H1 (cell line): ENCODE measurements around the gene NR2F6. TPM values are rescaled to one million over a fixed set of nuclear protein-coding genes. Genes with fewer than 3 reads are reported as not detected.
A peak's percentile ranks its signal among the peaks of the same experiment; 100 is the strongest.

Experiments
- CTCF ChIA-PET: fragments of 300-600 bp; sonication (Branson Sonifier 250); formaldehyde crosslinking; loops from one replicate; lab custom pipeline; 2021; ENCODE audit not compliant: partially characterized antibody; lab: Charles Lee
- POLR2A ChIA-PET: fragments of 300-600 bp; sonication (Branson Sonifier 250); formaldehyde crosslinking; loops from one replicate; lab custom pipeline; 2021; ENCODE audit warnings: inconsistent platforms; ENCODE audit not compliant: partially characterized antibody; lab: Charles Lee
- DNase-seq, 2 experiments: peaks; one replicate each; pipeline versions ENCODE4 v3.0.0 to v3.0.0-alpha.2; 2010 to 2022; ENCODE audit warnings: low spot score in 2 of 2, low read depth in 1 of 2, mixed read lengths in 1 of 2
- FAIRE-seq: peaks from 2 replicates; lab custom pipeline; 2011; peaks lifted over from hg19 to GRCh38; lab: Jason Lieb, UNC
- H2AFZ ChIP-seq: 2 replicates; pipeline ENCODE4 v1.8.1; 2012; ENCODE audit warnings: low read length, inconsistent platforms
- H2AK5ac ChIP-seq: 2 replicates; pipeline ENCODE4 v1.6.1; 2013; ENCODE audit warnings: low read depth, low read length
- H2BK120ac ChIP-seq: replicated peaks from 2 replicates; pipeline ENCODE3; 2013; ENCODE audit warnings: low read depth, low read length, inconsistent platforms
- H2BK12ac ChIP-seq: 2 replicates; pipeline ENCODE4 v1.6.1; 2013; ENCODE audit warnings: low read depth, low read length
- H2BK15ac ChIP-seq: 2 replicates; pipeline ENCODE4 v1.6.1; 2013; ENCODE audit warnings: low read length
- H2BK20ac ChIP-seq: 2 replicates; pipeline ENCODE4 v1.6.1; 2013; ENCODE audit warnings: low read length
- H2BK5ac ChIP-seq: 2 replicates; pipeline ENCODE4 v1.6.1; 2013; ENCODE audit warnings: low read depth, low read length
- H3K14ac ChIP-seq: 2 replicates; pipeline ENCODE4 v1.6.1; 2013; ENCODE audit warnings: inconsistent platforms; ENCODE audit not compliant: insufficient read length
- H3K18ac ChIP-seq: 2 replicates; pipeline ENCODE4 v1.6.1; 2013; ENCODE audit warnings: low read length; ENCODE audit errors: extremely low read depth
- H3K23ac ChIP-seq: 2 replicates; pipeline ENCODE4 v1.6.1; 2013; ENCODE audit warnings: inconsistent platforms; ENCODE audit not compliant: insufficient read length
- H3K23me2 ChIP-seq: 2 replicates; pipeline ENCODE4 v1.6.1; 2013; ENCODE audit warnings: low read depth, low read length
- H3K27ac ChIP-seq: 2 replicates; pipeline ENCODE4 v1.6.1; 2011; ENCODE audit warnings: low read depth, low read length, inconsistent platforms
- H3K27me3 ChIP-seq, 4 experiments: replicated peaks in 1 of 4; 1 replicate in 1 of 4; 2 replicates in 3 of 4; pipeline versions ENCODE4 v1.6.1 to v1.8.1; 2011 to 2013; ENCODE audit warnings: low read length in 3 of 4, mild to moderate bottlenecking in 3 of 4, inconsistent platforms in 2 of 4, mixed read lengths in 2 of 4, moderate library complexity in 1 of 4; ENCODE audit not compliant: control insufficient read depth in 3 of 4, insufficient read depth in 3 of 4; ENCODE audit errors: extremely low read depth in 1 of 4
- H3K36me3 ChIP-seq, 4 experiments: 2 replicates each; pipeline versions ENCODE4 v1.6.1 to v1.8.1; 2011 to 2013; ENCODE audit warnings: mild to moderate bottlenecking in 4 of 4, low read length in 3 of 4, moderate library complexity in 2 of 4, control low read depth in 1 of 4, inconsistent platforms in 1 of 4; ENCODE audit not compliant: insufficient read depth in 4 of 4, control insufficient read depth in 2 of 4
- H3K4ac ChIP-seq: replicated peaks from 2 replicates; pipeline ENCODE3; 2013; ENCODE audit warnings: low read length, low read depth, mixed read lengths, inconsistent platforms; ENCODE audit not compliant: insufficient read length
- H3K4me1 ChIP-seq, 4 experiments: replicated peaks in 1 of 4; 1 replicate in 1 of 4; 2 replicates in 3 of 4; pipeline versions ENCODE4 v1.6.1 to v1.8.1; 2011 to 2013; ENCODE audit warnings: low read length in 3 of 4, inconsistent platforms in 2 of 4, mixed read lengths in 1 of 4; ENCODE audit not compliant: insufficient read depth in 4 of 4, control insufficient read depth in 3 of 4
- H3K4me2 ChIP-seq, 2 experiments: 2 replicates each; pipeline versions ENCODE4 v1.6.1 to v1.8.1; 2011 to 2013; ENCODE audit warnings: low read depth in 2 of 2, low read length in 2 of 2, control low read depth in 1 of 2, inconsistent platforms in 1 of 2, mild to moderate bottlenecking in 1 of 2; ENCODE audit not compliant: insufficient read depth in 1 of 2
- H3K4me3 ChIP-seq, 4 experiments: fragments of 200-600, 300-600 bp in 1 of 4; sonication (generic), shearing (Covaris generic), sonication (Bioruptor Twin) in 1 of 4; 2 replicates each; pipeline versions ENCODE4 v1.5.1 to v1.8.1; 2011 to 2016; ENCODE audit warnings: low read length in 4 of 4, low read depth in 3 of 4, control low read depth in 2 of 4, inconsistent platforms in 2 of 4, mild to moderate bottlenecking in 2 of 4, mixed read lengths in 1 of 4, moderate library complexity in 1 of 4; ENCODE audit not compliant: insufficient read depth in 2 of 4; ENCODE audit errors: extremely low read depth in 1 of 4
- H3K56ac ChIP-seq: replicated peaks from 2 replicates; pipeline ENCODE3; 2013; ENCODE audit warnings: low read depth, mild to moderate bottlenecking, mixed read lengths, low read length, inconsistent platforms; ENCODE audit not compliant: insufficient read length
- H3K79me1 ChIP-seq: 2 replicates; pipeline ENCODE4 v1.6.1; 2013; ENCODE audit warnings: low read depth, low read length, control low read depth
- H3K79me2 ChIP-seq, 2 experiments: 2 replicates each; pipeline versions ENCODE4 v1.6.1 to v1.8.1; 2012 to 2013; ENCODE audit warnings: low read length in 2 of 2, mild to moderate bottlenecking in 2 of 2, inconsistent platforms in 1 of 2; ENCODE audit not compliant: insufficient read depth in 2 of 2, control insufficient read depth in 1 of 2
- H3K9ac ChIP-seq, 4 experiments: replicated peaks in 1 of 4; 1 replicate in 1 of 4; 2 replicates in 3 of 4; pipeline versions ENCODE4 v1.6.1 to v1.8.1; 2011 to 2013; ENCODE audit warnings: low read depth in 3 of 4, low read length in 3 of 4, control low read depth in 2 of 4, mild to moderate bottlenecking in 2 of 4, moderate library complexity in 2 of 4, inconsistent platforms in 1 of 4; ENCODE audit errors: extremely low read depth in 1 of 4
- H3K9me3 ChIP-seq, 2 experiments: 2 replicates each; pipeline versions ENCODE4 v1.6.1 to v1.8.1; 2012 to 2013; ENCODE audit warnings: mild to moderate bottlenecking in 2 of 2, moderate library complexity in 2 of 2, control low read depth in 1 of 2, inconsistent platforms in 1 of 2, low read depth in 1 of 2, low read length in 1 of 2, mixed read lengths in 1 of 2; ENCODE audit not compliant: insufficient read depth in 2 of 2
- H4K20me1 ChIP-seq, 2 experiments: replicated peaks in 1 of 2; 2 replicates each; pipeline versions ENCODE3 to v1.8.1; 2011 to 2013; ENCODE audit warnings: inconsistent platforms in 2 of 2, low read length in 2 of 2, mild to moderate bottlenecking in 1 of 2; ENCODE audit not compliant: insufficient read depth in 2 of 2, control insufficient read depth in 1 of 2
- H4K5ac ChIP-seq: 2 replicates; pipeline ENCODE4 v1.6.1; 2013; ENCODE audit warnings: low read length, low read depth, mixed read lengths, inconsistent platforms; ENCODE audit not compliant: insufficient read length
- H4K8ac ChIP-seq: 2 replicates; pipeline ENCODE4 v1.8.0; 2013; ENCODE audit warnings: mild to moderate bottlenecking, moderate library complexity, low read length, inconsistent platforms; ENCODE audit not compliant: insufficient read depth; ENCODE audit errors: extremely low read depth
- H4K91ac ChIP-seq: replicated peaks from 2 replicates; pipeline ENCODE3; 2013; ENCODE audit warnings: low read length, mixed read lengths, inconsistent platforms; ENCODE audit not compliant: insufficient read length
- CEBPB ChIP-seq: IDR thresholded peaks from 2 replicates; pipeline ENCODE4 v1.6.1; 2012; ENCODE audit warnings: low read depth, low read length
- POU5F1 ChIP-seq: IDR thresholded peaks from 2 replicates; pipeline ENCODE4 v1.6.1; 2011; ENCODE audit warnings: low read depth, mild to moderate bottlenecking, low read length, moderate library complexity
- WGBS, 2 experiments: shearing (Covaris generic) in 1 of 2; methylation state at CpG; one replicate each; pipeline versions ENCODE4 v1.1.6 to v1.1.7; 2013 to 2015; ENCODE audit warnings: low lambda C conversion rate in 2 of 2, mixed read lengths in 2 of 2, inconsistent platforms in 1 of 2, low coverage in 1 of 2, missing lambda C conversion rate in 1 of 2; ENCODE audit not compliant: insufficient replicate concordance in 2 of 2, insufficient coverage in 1 of 2, insufficient read length in 1 of 2; ENCODE audit errors: extremely low coverage in 1 of 2, missing lambda C conversion rate in 1 of 2; 5-methylcytosine and 5-hydroxymethylcytosine counted together
- polyA plus RNA-seq, 7 experiments: library from polyadenylated mRNA; depleted of rRNA in 3 of 7; stranded (reverse) in 5 of 7; unstranded in 2 of 7; fragments of >200 nt in 5 of 7; fragments of 200-250 nt in 2 of 7; gene quantifications; 1 replicate in 5 of 7; 2 replicates in 1 of 7; 4 replicates in 1 of 7; pipeline versions ENCODE4 v1.2.1 to v1.2.3, GENCODE V29; 2011 to 2013; ENCODE audit warnings: missing spikeins in 2 of 7, mixed read lengths in 2 of 7
- total RNA-seq: library from RNA; stranded (reverse); fragmentation: NEBNext Ultra II Directional; extraction: Animal tissue kit (Norgen Biotek cat#: 25700); gene quantifications from 2 replicates; pipeline ENCODE4 v1.2.1, GENCODE V29; 2021

Gene NR2F6
- total and polyA plus RNA-seq, 2 of the 8 experiments (the other 6 are each of a cell fraction or from before 2014, with no cell fraction given): 99.7 to 114 TPM

GRCh38 chr19:17240062-17240752 lies 5.5 kb downstream of the NR2F6 start:
- FAIRE-seq (no peak), DNase-seq (no peak)
- H3K23ac ChIP-seq: no peak overlapping the region
- no peak overlapping the region for H2BK20ac ChIP-seq
- H3K9me3 ChIP-seq: no peaks in the 10 kb centered on the region
- H3K4me3 ChIP-seq: no peak overlapping the region
- POLR2A ChIA-PET: interaction anchor here (0.8 to 6.4 kb wide), 5 partner anchors 9 to 93 kb away, joined by 3 to 118 read pairs (median 4); partner anchors contain the start of genes BABAM1 and OCEL1
- no peak overlapping the region for H3K18ac ChIP-seq
- H3K14ac ChIP-seq: no peak overlapping the region
- no peak overlapping the region for H3K9ac ChIP-seq
- peaks cover 2% of the 10 kb centered on the region; the same call in 1 of the 2 replicates for H3K23me2 ChIP-seq
- H2BK12ac ChIP-seq: no peak overlapping the region
- H3K79me2 ChIP-seq: peaks cover 28 to 54% of the 10 kb centered on the region in 2 experiments; a peak in 3 of 4 replicates
- H3K56ac ChIP-seq: no peak overlapping the region
- H2AK5ac ChIP-seq: no peak overlapping the region
- peaks cover 14% of the 10 kb centered on the region for H3K79me1 ChIP-seq
- 89% methylated on average over 20 of the region's 24 CpGs; no CpG with 5 or more reads in 1 of the 2 experiments for WGBS, 2 experiments
- CTCF ChIA-PET: interaction anchor here (0.7 to 1.5 kb wide), 5 partner anchors 16 to 171 kb away, joined by 3 to 6 read pairs (median 3); no protein-coding TSS in a partner anchor
- H3K27ac ChIP-seq: no peak overlapping the region
- H2BK5ac ChIP-seq: 0 out of 2 replicates have a peak overlapping the region, but pooled peaks have one; percentile 16
- no peak overlapping the region for H3K4ac ChIP-seq
- no peaks in the 10 kb centered on the region for H3K27me3 ChIP-seq
- no peak for TF ChIP-seq CEBPB
- TF ChIP-seq POU5F1: no peak
- H2BK120ac ChIP-seq: no peak overlapping the region
- peaks cover 6 to 19% (median 15%) of the 10 kb centered on the region in 4 experiments for H3K4me1 ChIP-seq
- peaks cover 0 to 17% (median 3%) of the 10 kb centered on the region in 4 experiments; a peak in 4 of 8 replicates for H3K36me3 ChIP-seq
- no peak overlapping the region for H4K5ac ChIP-seq
- peaks cover 13 to 15% of the 10 kb centered on the region in 2 experiments for H4K20me1 ChIP-seq
- no peak overlapping the region for H4K91ac ChIP-seq
- H2BK15ac ChIP-seq: no peak overlapping the region; the same call in 1 of the 2 replicates
- H4K8ac ChIP-seq: no peak overlapping the region
- no peak overlapping the region for H3K4me2 ChIP-seq
- H2AFZ ChIP-seq: no peak overlapping the region
